ENCODE results near the gene MGMT. TPM values are rescaled to one million over a fixed set of nuclear protein-coding genes. Genes with fewer than 3 reads are reported as not detected.
A peak's percentile ranks its signal among the peaks of the same experiment; 100 is the strongest.

The MGMT gene
- total and polyA plus RNA-seq, 8 donors: 1.2 to 37.8 (median 21.3) TPM

GRCh38 chr10:129658376-129659072 lies 191.5 kb downstream of the MGMT start:
- Histone ChIP-seq H3K4me3 (no peak overlapping the region), H3K4me1 (no peaks in the 10 kb centered on the region), H3K36me3 (no peaks in the 10 kb centered on the region), H3K27me3 (no peaks in the 10 kb centered on the region), H3K27ac (no peak overlapping the region), H3K9me3 (no peaks in the 10 kb centered on the region)
- no peak for DNase-seq
- intact Hi-C loops (cut with DNase I; ENCODE audit: low total_unique reads): no loop called here
- 89 to 92% (median 92%) methylated on average over 9 of the region's 9 CpGs for WGBS, 5 donors
- TF ChIP-seq POLR2AphosphoS5 (IDR thresholded peaks at IDR 0.05) (no peak), EP300 (IDR thresholded peaks at IDR 0.05) (no peak), POLR2A (IDR thresholded peaks at IDR 0.05) (no peak)
- TF ChIP-seq, protein P1, sequence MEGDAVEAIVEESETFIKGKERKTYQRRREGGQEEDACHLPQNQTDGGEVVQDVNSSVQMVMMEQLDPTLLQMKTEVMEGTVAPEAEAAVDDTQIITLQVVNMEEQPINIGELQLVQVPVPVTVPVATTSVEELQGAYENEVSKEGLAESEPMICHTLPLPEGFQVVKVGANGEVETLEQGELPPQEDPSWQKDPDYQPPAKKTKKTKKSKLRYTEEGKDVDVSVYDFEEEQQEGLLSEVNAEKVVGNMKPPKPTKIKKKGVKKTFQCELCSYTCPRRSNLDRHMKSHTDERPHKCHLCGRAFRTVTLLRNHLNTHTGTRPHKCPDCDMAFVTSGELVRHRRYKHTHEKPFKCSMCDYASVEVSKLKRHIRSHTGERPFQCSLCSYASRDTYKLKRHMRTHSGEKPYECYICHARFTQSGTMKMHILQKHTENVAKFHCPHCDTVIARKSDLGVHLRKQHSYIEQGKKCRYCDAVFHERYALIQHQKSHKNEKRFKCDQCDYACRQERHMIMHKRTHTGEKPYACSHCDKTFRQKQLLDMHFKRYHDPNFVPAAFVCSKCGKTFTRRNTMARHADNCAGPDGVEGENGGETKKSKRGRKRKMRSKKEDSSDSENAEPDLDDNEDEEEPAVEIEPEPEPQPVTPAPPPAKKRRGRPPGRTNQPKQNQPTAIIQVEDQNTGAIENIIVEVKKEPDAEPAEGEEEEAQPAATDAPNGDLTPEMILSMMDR (IDR thresholded peaks at IDR 0.05): no peak

DNA sequence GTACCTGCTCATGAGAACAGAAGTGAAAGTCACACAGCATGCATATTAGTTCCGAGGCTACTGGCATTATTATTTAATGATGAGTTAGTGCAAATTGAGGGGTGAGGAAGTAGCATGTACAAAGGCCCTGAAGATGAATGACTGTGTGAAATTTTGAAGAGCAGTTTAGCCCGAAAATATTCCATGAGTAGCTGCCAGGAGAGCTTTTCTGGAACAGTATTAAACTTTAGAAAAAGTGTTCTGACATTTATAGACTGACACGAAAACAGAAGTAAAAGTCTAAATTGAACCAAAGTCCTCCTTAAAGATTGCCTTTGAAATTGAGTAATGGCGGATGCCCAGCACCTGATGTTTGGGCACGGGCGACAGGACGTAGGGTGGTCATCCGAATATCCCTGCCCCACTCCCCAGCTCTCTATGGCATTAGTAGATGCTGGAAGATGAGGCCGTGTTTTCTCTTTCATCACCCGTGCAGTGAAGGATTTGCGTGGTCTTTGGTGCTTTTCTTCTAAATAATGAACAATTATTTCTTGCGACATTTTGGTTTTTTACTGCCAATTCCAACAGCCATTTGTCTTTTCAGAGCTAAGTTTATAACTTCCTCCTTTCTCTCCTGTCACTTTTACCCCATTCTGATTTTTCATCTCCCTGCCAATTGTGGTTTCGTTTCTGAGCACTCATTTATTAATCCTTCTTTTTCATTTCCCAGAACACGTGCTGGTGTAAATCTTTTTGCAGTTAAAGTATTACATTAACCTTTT lies 192.6 kb downstream of the MGMT start:
- Histone ChIP-seq H3K4me1 (no peaks in the 10 kb centered on the region), H3K4me3 (no peak overlapping the region), H3K27me3 (no peaks in the 10 kb centered on the region), H3K27ac (no peak overlapping the region), H3K9me3 (peaks cover 0 to 5% (median 2%) of the 10 kb centered on the region in 4 donors), H3K36me3 (peaks cover 0 to 7% (median 0%) of the 10 kb centered on the region in 4 donors)
- WGBS, 5 donors: 78 to 88% (median 83%) methylated on average over 14 of the region's 14 CpGs
- intact Hi-C loops (cut with DNase I; ENCODE audit: low total_unique reads): no loop called here
- no peak for DNase-seq
- TF ChIP-seq POLR2AphosphoS5 (IDR thresholded peaks at IDR 0.05) (no peak), POLR2A (IDR thresholded peaks at IDR 0.05) (no peak), EP300 (IDR thresholded peaks at IDR 0.05) (no peak)
- TF ChIP-seq, protein P1 (IDR thresholded peaks at IDR 0.05): no peak

- Histone ChIP-seq H3K9me3 (peaks cover 0 to 7% (median 3%) of the 10 kb centered on the region in 4 donors), H3K4me1 (no peaks in the 10 kb centered on the region), H3K4me3 (no peak overlapping the region), H3K36me3 (peaks cover 0 to 7% (median 0%) of the 10 kb centered on the region in 4 donors), H3K27ac (no peak overlapping the region), H3K27me3 (no peaks in the 10 kb centered on the region)
- TF ChIP-seq EP300 (IDR thresholded peaks at IDR 0.05) (no peak), POLR2A (IDR thresholded peaks at IDR 0.05) (no peak), POLR2AphosphoS5 (IDR thresholded peaks at IDR 0.05) (no peak)
- TF ChIP-seq, protein P1 (IDR thresholded peaks at IDR 0.05): no peak
- peak in 1 of 2 donors; percentile 28 for DNase-seq
- 84 to 93% (median 90%) methylated on average over 5 of the region's 5 CpGs for WGBS, 5 donors
- intact Hi-C loops (cut with DNase I; ENCODE audit: low total_unique reads): no loop called here
These were observed 193.5 kb downstream of the MGMT start for GRCh38 chr10:129660569-129660968.

GRCh38 chr10:129662426-129662825 lies 195.4 kb downstream of the MGMT start:
- no peak for DNase-seq
- no peaks in the 10 kb centered on the region for H3K27me3 ChIP-seq
- H3K36me3 ChIP-seq: peaks cover 0 to 7% (median 0%) of the 10 kb centered on the region in 4 donors
- WGBS, 5 donors: 89 to 97% (median 93%) methylated on average over 5 of the region's 5 CpGs
- no peak overlapping the region for H3K27ac ChIP-seq
- no peaks in the 10 kb centered on the region for H3K4me1 ChIP-seq
- intact Hi-C loops (cut with DNase I; ENCODE audit: low total_unique reads): no loop called here
- peaks cover 0 to 7% (median 3%) of the 10 kb centered on the region in 4 donors for H3K9me3 ChIP-seq
- no peak for TF ChIP-seq EP300 (IDR thresholded peaks at IDR 0.05)
- no peak for TF ChIP-seq POLR2A (IDR thresholded peaks at IDR 0.05)
- TF ChIP-seq POLR2AphosphoS5 (IDR thresholded peaks at IDR 0.05): no peak
- TF ChIP-seq, protein P1 (IDR thresholded peaks at IDR 0.05): no peak
- H3K4me3 ChIP-seq: no peak overlapping the region
